Measurements from ENCODE around the gene RPS15. TPM values are rescaled to one million over a fixed set of nuclear protein-coding genes. Genes with fewer than 3 reads are reported as not detected.

The RPS15 gene
- total and polyA plus RNA-seq, 9 of the 15 experiments (the other 6 are each of a cell fraction or from before 2014, with no cell fraction given), result 605 to 2,791 (median 957) TPM

DNA sequence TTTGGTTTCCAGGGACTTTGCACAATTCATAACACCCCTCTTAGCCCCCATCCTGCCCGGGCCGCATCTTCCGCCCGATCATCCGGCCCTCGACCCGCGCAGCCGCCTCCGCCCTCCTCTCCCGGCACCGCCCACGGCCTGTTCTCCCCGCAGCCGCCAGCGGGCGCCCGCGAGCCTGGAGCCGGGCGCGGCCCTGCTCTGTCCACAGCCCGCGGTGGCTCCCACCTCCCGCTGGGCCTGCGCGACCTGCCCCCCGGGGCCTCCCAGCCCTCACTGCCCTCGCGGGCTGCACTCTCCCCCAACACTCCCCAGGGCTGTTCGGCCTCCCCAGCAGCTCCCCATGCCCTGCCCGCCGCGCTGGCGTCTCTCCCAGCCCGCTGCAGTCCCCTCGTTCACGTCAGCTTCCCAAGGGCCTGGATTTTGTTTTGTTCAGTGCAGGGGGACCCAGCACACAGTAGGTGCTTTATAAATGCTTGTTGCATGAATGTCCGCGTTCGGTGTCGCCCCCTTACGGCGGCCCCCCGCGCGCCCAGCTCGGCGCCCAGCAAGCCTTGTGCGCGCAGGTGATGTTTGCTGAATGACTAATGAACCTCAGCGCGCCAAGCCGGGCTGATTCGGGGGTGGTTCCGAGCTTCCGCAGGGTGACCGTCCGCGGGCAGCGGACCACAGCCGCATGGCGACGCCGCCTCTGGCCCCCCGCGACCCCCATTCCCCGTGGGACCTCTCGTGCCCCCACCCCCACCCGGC, 7.2 kb downstream of the RPS15 start (continued):
- TF ChIP-seq, protein P1, sequence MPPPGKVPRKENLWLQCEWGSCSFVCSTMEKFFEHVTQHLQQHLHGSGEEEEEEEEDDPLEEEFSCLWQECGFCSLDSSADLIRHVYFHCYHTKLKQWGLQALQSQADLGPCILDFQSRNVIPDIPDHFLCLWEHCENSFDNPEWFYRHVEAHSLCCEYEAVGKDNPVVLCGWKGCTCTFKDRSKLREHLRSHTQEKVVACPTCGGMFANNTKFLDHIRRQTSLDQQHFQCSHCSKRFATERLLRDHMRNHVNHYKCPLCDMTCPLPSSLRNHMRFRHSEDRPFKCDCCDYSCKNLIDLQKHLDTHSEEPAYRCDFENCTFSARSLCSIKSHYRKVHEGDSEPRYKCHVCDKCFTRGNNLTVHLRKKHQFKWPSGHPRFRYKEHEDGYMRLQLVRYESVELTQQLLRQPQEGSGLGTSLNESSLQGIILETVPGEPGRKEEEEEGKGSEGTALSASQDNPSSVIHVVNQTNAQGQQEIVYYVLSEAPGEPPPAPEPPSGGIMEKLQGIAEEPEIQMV (tag; conservative IDR thresholded peaks at IDR 0.05; ENCODE audit: low read depth), result no peak
- TF ChIP-seq HDGF (IDR thresholded peaks at IDR 0.05) (no peak), ZNF583 (CRISPR knock-in tag; IDR thresholded peaks at IDR 0.05) (no peak), FOSL1 (tag; conservative IDR thresholded peaks at IDR 0.05) (peak; percentile 67), SPI1 (IDR thresholded peaks at IDR 0.05; ENCODE audit: borderline replicate concordance, low read depth, low read length) (no peak), TEAD2 (tag; IDR thresholded peaks at IDR 0.05) (no peak), MEF2A (IDR thresholded peaks at IDR 0.05; ENCODE audit: control insufficient read depth, low read depth, low read length) (no peak), POLR3G (IDR thresholded peaks at IDR 0.05; ENCODE audit: extremely low read depth, insufficient read length, insufficient replicate concordance) (no peak), NFE2L1 (tag; IDR thresholded peaks at IDR 0.05; ENCODE audit: borderline replicate concordance, low read depth) (no peak), ZC3H8 (IDR thresholded peaks at IDR 0.05) (no peak), ATF7 (IDR thresholded peaks at IDR 0.05) (peak; percentile 50; the same call in 1 of the 2 replicates), SAFB2 (IDR thresholded peaks at IDR 0.05; ENCODE audit: borderline replicate concordance, low read depth, low read length, severe bottlenecking) (no peak)
- TF ChIP-seq, protein P2, sequence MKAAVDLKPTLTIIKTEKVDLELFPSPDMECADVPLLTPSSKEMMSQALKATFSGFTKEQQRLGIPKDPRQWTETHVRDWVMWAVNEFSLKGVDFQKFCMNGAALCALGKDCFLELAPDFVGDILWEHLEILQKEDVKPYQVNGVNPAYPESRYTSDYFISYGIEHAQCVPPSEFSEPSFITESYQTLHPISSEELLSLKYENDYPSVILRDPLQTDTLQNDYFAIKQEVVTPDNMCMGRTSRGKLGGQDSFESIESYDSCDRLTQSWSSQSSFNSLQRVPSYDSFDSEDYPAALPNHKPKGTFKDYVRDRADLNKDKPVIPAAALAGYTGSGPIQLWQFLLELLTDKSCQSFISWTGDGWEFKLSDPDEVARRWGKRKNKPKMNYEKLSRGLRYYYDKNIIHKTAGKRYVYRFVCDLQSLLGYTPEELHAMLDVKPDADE (conservative IDR thresholded peaks at IDR 0.05; ENCODE audit: control insufficient read depth, low read depth, low read length), result no peak
- TF ChIP-seq, protein P3, sequence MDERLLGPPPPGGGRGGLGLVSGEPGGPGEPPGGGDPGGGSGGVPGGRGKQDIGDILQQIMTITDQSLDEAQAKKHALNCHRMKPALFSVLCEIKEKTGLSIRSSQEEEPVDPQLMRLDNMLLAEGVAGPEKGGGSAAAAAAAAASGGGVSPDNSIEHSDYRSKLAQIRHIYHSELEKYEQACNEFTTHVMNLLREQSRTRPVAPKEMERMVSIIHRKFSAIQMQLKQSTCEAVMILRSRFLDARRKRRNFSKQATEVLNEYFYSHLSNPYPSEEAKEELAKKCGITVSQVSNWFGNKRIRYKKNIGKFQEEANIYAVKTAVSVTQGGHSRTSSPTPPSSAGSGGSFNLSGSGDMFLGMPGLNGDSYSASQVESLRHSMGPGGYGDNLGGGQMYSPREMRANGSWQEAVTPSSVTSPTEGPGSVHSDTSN (CRISPR knock-in tag; IDR thresholded peaks at IDR 0.05; ENCODE audit: low read depth), result no peak
- TF ChIP-seq, protein P3 (tag; conservative IDR thresholded peaks at IDR 0.05; ENCODE audit: low read depth), result no peak
- TF ChIP-seq, protein P4, sequence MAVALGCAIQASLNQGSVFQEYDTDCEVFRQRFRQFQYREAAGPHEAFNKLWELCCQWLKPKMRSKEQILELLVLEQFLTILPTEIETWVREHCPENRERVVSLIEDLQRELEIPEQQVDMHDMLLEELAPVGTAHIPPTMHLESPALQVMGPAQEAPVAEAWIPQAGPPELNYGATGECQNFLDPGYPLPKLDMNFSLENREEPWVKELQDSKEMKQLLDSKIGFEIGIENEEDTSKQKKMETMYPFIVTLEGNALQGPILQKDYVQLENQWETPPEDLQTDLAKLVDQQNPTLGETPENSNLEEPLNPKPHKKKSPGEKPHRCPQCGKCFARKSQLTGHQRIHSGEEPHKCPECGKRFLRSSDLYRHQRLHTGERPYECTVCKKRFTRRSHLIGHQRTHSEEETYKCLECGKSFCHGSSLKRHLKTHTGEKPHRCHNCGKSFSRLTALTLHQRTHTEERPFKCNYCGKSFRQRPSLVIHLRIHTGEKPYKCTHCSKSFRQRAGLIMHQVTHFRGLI (CRISPR knock-in tag; IDR thresholded peaks at IDR 0.05), result no peak
- TF ChIP-seq, protein P5, sequence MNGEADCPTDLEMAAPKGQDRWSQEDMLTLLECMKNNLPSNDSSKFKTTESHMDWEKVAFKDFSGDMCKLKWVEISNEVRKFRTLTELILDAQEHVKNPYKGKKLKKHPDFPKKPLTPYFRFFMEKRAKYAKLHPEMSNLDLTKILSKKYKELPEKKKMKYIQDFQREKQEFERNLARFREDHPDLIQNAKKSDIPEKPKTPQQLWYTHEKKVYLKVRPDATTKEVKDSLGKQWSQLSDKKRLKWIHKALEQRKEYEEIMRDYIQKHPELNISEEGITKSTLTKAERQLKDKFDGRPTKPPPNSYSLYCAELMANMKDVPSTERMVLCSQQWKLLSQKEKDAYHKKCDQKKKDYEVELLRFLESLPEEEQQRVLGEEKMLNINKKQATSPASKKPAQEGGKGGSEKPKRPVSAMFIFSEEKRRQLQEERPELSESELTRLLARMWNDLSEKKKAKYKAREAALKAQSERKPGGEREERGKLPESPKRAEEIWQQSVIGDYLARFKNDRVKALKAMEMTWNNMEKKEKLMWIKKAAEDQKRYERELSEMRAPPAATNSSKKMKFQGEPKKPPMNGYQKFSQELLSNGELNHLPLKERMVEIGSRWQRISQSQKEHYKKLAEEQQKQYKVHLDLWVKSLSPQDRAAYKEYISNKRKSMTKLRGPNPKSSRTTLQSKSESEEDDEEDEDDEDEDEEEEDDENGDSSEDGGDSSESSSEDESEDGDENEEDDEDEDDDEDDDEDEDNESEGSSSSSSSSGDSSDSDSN (IDR thresholded peaks at IDR 0.05; ENCODE audit: borderline replicate concordance in 1 of 2, low read depth in 2 of 2, low read length in 2 of 2), result peak in 1 of 2 experiments; percentile 81; a peak in 2 of 4 replicates

All from K562 (cell line).